Astrocyte of the hippocampus (primary cell): ENCODE results near the gene CPVL.

Experiments
- DNase-seq: peaks from one replicate; pipeline ENCODE4 v3.0.0; 2011; ENCODE audit warnings: low read depth, low spot score

The CPVL gene

DNA sequence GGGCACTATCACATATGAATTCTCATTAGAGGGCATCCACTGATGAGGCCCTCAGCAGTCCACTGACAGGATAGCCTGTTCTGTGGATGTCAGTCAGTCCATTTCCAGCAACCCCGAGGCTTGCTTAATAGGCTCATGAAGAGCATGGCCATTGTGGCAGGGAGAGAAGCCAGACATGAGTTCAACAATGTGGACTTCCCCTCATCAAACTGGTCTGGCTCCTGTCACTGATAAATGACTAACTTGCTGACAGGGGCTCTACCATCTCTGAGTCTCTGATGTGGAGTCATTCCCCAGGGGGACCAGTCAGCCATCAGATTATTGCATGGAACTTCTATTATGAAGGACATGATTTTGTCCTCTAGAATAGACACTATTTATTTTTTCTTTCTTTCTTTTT, 168.5 kb downstream of the CPVL start:
- DNase-seq, result no peak

DNA sequence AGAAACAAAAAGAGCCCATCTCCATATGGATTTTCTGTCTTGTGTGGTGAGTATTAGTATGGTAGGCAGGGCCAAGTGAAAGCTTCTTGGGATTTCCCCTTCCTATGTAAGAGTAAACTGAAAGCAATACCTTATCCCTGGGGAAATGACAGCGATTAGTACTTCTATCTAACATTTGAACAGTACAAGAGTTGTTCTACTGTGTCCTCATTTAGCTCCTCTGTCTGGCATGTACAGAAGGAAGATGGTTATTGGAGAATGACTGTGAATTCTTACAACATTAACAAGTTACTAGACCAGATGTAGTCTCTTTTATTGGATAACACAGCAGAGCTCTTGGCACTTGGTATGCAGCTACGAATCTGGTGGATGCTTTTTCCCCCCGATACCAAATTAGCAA, 170.3 kb downstream of the CPVL start:
- no peak for DNase-seq

DNA sequence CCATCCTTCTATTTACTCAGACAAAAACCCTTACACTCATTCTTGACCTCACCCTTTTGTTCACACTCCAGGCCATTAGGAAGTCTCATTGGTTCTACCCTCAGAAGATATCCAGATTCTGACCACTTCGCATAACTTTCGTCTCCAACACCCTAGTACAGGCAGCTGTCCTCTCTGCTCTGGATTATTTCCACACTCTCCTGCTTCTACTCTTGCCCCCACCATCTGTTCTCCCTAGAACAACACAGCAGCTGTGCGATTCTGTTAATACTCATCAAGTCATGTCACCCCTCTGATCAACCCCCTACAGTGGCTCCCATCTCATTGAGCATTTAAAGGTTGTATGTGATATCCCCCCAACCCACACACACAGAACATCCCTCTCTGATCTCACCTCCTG, 172.7 kb downstream of the CPVL start:
- no peak for DNase-seq

DNA sequence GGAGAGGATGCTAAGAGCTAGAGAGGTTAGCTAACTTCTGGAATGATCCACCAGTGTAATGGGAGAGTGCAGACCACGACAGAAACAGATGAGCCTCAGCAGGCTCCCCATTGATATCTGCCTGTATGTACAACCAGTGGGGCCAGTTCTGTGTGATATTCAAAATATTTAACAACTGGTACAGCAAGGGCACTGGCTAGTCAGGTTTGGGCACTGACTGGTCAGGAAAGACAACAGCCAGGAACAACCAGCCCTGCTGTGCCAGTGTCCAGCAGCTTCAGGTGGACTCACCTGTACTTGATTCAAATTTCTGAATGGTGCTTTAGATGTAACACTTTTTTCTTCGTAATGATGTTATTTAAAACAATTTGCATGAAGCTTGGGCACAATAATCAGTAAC, 182.3 kb downstream of the CPVL start:
- no peak for DNase-seq

DNA sequence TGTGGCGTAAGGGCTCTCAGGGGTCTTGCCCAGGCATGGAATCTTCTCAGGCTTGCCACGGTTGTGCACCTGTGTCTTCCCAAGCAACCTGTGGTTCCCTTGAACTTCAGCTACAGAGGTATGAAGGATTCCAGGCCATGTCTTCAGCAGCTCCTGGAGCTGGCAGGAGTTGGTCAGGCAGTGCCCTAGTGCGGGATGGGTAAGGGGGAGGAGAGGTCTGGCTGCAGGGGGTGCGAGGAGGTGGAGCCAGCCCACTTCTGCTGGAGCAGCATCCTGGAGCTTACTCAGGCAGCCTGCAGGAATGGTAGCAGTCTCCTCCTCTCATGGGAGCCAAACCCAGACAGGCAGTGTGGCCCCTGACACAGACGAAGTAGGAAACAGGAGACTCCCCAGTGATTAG, 184.4 kb downstream of the CPVL start:
- DNase-seq, result no peak

DNA sequence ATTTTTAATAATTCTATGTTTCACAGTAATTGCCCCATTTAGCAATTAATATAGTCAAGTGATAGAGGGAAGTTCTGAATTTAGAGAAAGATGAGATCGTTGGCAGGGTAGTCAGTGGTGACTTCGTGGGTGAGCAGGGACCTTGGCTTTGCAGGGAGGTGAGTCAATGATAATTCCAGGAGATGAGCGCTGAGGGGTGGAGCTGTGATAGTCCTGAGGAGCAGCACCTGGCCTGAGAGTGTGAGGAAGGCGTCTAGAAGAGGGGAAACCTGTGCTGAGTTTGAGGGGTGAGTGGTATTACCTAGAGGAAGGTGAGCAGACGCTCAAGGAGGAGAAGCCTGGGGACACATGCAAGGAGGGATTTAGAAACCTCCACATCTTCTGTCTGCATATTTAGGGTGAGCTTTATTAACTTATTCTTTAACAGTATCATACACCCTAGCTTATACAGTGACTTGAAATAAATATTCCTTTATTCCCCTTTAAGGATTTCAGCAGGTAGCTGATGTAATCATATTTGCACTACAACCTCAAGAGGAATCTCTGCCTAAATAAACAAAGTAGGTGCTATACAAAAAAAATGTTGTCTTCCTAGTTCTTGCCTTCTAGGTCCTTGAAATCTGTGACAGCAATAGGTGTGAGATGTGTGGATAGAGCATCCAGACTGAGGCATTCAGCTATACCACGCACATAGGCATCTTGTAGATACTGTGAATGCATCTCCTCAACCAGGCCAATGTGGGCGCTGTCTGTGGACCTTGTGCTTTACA, 186.1 kb downstream of the CPVL start:
- DNase-seq, result no peak

DNA sequence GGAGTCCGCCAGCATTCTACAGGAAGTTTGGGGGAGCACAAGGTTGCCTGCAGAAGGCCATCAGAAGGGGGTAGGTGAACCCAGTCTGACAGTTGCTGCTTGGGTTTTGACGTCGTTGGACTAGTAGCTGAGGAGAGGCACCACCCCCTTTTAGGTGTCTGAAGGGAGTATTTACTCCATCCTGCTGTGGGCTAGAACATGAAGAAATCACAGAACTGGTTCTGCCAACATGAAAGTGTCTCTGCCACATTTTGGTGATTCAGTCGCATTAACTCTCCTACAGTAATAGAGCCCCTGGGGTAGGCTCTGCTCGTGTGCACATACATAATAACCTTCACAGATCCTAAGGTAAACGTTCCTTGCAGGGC, 187.4 kb downstream of the CPVL start:
- DNase-seq, result no peak

DNA sequence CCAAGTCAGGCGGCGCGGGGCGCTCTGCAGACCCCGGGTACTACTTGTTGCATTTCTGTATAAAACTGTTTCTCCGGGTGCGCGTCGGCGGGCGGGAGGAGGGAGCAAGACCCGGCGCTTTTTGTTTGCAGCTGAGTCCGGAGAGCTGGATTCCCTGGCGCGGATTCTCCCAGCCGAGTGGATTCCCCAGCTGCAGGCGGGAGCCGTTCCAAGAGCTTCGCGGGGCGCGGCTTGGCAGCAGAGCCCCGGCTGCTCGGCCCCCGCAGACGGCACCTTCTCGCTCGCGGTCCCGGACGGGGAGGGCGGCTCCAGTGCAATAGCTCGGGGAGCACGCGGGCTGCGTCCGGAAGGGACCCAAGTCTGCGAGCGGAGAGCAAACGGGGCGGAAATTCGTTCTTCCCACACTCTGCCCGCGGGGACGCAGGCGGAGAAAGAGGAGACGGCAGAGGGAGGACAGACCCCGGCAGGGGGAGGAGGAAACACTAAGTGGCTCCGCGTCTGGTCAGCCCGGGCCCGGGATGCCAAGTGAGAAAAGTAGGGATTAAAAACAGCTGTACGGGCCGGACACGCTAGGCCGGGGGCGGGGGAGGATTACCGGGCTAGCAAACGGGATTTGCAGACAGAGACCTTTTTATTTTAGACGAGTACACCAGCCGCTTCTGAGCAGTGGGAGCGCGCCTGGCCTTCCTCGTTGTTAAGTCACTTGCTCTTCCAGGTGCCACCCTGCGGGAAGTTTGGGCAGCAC, 187.9 kb downstream of the CPVL start, which contains the start of gene TRIL:
Gene TRIL (minus strand): TSS at position 96 of the 745 bp plus-strand sequence. CDS start 284 bp downstream, outside the sequence.
- peak; percentile 80 for DNase-seq

DNA sequence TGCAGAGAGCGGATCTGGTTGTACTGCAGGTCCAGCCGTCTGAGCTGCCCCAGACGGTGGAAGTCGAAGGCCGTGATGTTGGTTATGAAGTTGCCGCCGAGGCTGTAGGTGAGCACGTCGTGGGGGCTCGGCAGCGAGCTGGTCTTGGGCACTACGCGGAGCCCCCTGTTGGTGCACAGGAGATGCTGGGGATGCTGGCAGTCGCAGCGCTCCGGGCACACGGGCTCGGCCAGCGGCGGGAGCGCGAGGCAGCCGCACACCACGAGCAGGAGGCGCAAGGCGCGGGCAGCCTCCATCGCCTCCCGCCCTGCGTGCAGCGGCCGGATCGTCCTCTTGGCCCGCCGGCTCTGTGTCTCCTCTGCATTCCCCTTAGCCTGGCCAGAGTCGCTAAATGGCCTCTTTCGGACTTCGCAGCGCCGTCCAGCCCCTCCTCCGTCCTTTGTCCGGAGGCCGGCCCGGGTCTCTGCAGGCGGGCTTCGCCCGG, 188.5 kb downstream of the CPVL start:
- peak; percentile 41 for DNase-seq

DNA sequence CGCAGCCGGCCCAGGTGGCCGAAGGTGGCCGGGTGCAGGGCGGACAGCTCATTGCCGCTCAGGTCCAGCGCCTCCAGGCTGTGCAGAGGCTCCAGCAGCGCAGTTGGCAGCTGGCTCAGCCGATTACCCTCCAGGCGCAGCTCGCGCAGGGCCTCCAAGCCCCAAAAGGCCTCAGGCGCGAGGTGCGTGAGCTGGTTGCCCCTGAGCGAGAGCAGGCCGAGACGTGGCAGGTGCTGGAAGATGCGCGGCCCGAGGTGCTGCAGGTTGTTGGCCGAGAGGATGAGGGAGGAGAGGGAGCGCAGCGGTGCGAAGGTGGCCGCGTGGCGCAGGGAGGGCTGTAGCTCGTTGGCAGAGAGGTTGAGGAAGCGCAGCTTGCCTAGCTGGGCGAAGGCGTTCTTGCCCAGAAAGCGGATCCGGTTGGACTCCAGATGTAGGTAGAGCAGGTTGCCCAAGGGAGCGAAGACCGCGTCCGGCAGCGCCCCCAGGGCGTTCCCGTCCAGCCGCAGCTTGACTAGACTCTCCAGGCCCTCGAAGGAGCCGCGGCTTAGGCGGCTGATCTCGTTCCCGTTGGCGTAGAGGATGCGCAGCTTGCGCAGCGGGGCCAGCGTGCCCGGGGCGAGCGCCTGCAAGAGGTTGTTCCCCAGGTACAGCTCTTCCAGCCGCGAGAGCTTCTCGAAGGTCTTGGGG, 189.1 kb downstream of the CPVL start:
- no peak for DNase-seq

DNA sequence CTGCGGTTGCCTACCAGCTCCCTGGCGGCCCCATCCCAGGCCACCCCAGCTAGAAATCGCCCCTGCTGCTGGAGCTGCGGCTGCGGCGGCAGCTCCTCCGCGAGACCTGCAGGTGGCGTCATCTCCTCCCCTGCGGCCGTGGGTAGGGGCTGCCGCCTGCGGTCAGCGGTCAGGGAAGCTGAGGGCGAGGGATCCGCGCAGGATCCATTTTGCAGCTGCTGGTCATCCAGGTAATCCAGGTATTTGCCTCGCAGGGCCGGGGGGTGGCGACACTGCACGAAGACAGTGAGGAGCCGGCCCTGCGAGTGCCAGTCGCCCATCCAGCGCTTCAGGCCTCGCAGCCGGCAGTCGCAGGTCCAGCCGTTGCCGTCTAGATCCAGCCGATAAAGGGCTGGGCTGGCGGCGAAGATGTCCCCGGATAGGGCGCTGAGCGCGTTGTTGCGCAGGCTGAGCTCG, 189.7 kb downstream of the CPVL start:
- peak; percentile 80 for DNase-seq

DNA sequence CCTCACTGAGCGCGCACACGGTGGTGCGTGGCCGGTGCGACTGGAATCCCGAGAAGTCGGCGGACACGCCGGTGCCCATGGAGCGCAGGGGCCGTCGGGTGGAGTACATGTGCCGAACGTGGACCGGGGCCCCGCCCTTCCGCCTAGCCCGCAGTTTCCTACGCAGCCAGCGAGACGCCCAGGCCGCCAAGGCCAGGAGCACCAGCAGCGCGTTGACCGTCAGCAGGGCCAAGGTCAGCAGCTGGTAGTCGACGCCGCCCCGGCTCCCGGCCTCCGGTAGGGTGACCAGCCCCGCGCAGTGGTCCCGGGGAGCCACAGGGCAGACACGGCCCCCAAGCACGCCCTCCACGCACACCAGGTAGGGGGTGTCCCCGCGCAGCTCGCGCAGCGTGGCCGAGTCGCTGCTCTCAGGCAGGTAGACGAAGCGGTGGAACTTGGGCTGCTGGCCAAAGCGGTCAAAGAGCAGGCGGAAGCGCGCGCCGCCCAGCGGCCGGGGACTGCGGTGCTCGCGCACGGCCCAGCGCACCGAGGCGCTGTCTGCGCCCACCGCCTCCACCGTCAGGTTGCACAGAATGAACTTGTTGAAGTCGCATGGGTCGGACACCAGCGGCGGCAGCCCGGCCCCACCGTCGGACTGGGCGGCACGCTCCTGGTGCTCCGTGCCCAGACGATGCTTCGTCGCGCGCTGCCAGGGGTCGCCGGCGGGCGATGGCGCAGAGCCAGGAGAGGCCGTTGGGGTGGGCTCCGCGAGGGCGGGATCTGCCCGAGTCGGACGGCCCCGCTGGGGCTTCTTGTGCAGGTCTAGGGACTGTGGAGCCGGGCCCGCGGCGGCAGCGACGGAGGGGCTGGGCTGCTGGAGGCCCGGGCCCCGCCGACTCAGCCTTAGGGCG, 190.4 kb downstream of the CPVL start:
- peak; percentile 80 for DNase-seq

DNA sequence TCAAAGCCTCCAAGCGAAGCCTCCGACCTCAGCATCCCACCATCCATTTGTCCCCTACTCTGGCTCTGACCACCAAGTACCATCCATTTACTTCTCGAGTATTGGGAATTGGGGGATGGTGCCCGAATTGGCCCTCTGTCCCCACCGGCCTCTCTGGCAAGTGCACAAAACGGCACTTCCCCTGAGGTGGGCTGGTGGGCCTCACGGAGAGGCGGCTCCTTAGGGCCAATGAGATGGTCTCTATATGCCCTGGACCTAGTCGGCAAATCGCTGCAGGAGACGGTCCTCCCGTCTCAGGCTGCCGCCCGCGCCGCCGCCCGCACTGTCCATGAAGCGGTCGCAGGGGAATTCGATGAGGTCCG, 191.0 kb downstream of the CPVL start:
- DNase-seq, result no peak

DNA sequence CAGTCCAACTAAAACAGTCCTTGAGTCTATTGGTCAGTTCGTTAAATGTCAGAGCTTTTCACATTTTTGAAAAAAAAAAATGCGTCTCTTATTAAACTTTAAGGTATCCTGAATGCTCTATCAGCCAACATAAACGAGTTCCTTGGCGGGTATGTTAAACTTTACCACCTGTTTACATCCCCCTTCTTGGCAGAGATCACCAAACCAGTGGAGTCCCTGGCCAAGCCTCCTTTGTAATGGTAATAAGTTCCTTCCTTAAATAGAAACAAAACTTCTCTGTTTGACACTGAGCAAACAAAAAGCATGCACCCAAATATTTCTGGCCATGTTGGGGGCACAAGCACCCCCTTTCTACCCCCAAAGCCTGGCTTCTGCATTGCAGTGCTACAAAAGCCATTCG, 191.4 kb downstream of the CPVL start:
- DNase-seq, result peak; percentile 57

DNA sequence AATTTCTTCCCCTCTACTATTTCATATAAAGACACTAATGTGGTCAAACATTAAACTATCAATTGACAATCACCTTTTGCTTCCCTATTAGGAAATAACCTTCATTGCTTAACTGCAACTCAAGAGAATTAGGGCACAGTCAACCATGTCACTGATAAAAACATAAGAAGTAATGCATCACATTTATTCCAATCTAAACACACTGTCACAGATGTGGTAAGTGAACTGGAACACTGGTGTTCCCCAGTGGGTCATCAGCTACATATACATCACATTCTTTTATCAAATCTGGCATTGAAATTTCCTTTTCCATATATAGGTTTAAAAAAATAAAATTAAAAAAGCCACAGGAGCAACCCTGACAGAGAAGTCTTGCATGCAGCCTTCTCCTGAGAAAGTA, 191.9 kb downstream of the CPVL start:
- DNase-seq, result no peak

DNA sequence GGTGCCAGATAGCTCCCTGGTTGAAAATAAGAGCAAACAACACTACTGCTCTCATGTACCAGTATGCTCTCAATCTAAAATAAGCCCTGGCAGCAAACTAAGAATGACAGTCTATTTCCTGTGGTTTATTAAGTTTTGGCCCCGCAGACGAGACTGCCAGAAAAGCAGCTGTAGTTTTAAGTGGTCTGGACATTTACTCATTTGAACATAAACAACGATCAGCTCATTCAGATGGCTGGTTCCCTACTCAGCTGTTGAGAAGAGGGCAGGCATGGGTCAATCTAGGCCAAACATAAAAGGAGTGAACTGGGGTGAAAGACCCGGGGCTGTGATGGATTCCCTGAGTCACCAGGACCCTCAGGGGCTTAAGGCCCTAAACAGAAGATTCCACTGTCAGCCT, 192.7 kb downstream of the CPVL start:
- DNase-seq, result peak; percentile 42
